GM12864 (cell line): ENCODE data around the gene IL12RB2.

Experiments used
- DNase-seq: peaks from one replicate; pipeline ENCODE4 v3.0.0-alpha.2; 2011; ENCODE audit warnings: low read depth
- H3K4me3 ChIP-seq: 2 replicates; pipeline ENCODE4 v1.5.1; 2011; ENCODE audit warnings: mild to moderate bottlenecking, low read depth, low read length, control low read depth
- TF ChIP-seq, protein P1 (sequence below): IDR thresholded peaks from 2 replicates; pipeline ENCODE4 v1.5.1; 2011; ENCODE audit warnings: low read depth, mild to moderate bottlenecking, moderate library complexity, low read length, control low read depth, inconsistent platforms; ENCODE audit errors: missing control alignments

The IL12RB2 gene

DNA sequence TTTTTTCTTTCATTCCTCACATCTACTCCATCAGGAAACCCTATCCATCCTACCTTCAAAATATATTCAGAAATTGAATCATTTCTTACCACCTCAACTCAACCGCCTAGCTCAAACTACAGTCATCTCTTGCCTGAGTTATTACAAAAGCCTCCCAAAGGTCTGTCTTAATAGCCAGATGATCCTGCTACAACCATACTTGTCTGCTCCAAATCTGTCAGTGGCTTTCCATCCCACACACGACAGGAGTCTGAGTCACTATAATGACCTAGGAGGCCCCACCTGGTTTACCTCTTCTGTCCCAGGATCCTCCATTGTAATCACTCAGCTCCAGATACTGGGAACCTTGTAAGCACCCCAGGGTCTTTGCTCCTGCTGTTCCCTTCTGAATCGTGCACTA, 37.1 kb upstream of the IL12RB2 start:
- TF ChIP-seq, protein P1, sequence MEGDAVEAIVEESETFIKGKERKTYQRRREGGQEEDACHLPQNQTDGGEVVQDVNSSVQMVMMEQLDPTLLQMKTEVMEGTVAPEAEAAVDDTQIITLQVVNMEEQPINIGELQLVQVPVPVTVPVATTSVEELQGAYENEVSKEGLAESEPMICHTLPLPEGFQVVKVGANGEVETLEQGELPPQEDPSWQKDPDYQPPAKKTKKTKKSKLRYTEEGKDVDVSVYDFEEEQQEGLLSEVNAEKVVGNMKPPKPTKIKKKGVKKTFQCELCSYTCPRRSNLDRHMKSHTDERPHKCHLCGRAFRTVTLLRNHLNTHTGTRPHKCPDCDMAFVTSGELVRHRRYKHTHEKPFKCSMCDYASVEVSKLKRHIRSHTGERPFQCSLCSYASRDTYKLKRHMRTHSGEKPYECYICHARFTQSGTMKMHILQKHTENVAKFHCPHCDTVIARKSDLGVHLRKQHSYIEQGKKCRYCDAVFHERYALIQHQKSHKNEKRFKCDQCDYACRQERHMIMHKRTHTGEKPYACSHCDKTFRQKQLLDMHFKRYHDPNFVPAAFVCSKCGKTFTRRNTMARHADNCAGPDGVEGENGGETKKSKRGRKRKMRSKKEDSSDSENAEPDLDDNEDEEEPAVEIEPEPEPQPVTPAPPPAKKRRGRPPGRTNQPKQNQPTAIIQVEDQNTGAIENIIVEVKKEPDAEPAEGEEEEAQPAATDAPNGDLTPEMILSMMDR = no peak
- DNase-seq = no peak
- no peak overlapping the region for H3K4me3 ChIP-seq

DNA sequence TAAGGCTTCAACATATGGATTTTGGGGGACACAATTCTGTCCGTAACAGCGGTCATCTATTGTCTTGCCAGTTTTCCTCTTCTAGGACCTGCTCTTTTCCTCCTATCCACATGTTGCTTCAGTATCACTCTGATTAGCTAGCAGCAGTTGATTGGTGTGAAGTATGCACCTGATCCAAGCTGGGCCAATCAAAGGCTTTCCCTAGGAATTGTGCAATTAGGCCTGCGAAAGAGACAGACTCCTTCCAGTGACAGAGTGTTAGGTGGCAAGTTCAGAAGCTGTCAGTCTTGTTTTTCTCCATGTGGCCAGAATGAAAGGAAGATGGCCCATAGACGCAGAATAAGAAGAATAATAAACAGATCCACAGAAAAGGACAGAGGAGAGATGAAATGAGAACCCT, 34.1 kb upstream of the IL12RB2 start:
- TF ChIP-seq, protein P1 = no peak
- DNase-seq = no peak
- no peak overlapping the region for H3K4me3 ChIP-seq

DNA sequence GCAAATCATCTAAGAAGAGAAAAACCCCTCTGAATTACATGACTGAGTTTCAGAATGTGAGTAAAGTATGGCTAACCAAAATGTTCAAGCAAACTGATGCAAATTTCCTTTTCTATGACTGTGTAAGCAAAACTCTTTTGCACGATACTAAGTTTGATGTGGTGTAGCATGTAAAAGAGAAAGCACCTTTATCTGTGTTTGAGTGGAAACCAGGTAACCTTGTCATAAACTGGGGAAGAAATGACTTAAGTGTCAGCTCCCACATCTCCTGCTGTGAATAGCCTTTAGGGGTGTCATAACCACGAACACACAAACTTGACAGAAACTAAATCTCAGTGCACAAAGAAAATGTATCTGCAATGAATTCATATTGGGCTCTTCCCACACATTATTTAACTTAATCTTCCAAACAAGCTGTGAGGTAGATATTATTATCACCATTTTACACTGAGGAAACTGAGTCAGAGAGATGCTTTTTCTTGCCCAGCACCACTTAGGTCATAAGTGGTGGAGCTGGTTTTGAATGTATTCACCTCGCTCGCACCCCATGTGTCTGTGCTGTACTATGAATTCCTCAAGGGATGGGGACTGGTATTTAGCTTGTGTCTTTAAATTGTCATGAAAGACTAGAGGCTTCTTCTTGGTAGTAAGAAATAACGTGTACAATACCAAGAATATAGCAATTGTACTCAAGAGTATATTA, 32.9 kb upstream of the IL12RB2 start:
- DNase-seq = no peak
- no peak overlapping the region for H3K4me3 ChIP-seq
- TF ChIP-seq, protein P1 = no peak

DNA sequence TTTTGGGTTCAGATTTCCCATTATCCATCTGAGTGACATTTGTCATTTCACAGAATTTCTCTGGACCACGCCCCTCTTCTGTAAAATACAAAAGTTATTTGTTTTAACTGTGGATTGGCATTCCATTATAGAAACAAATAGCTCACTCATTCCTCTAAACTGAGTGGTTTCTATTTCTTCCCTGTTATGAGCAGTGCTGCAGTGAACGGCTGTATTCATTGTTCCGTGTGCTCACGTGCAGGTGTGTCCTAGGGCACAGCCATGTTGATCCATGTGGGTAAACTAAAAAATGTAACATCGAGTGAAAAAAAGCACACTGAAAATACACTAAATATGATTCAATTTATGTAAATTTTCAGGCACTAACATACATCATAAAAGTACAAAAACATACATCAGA, 27.0 kb upstream of the IL12RB2 start:
- no peak for DNase-seq
- no peak overlapping the region for H3K4me3 ChIP-seq
- TF ChIP-seq, protein P1 = no peak

DNA sequence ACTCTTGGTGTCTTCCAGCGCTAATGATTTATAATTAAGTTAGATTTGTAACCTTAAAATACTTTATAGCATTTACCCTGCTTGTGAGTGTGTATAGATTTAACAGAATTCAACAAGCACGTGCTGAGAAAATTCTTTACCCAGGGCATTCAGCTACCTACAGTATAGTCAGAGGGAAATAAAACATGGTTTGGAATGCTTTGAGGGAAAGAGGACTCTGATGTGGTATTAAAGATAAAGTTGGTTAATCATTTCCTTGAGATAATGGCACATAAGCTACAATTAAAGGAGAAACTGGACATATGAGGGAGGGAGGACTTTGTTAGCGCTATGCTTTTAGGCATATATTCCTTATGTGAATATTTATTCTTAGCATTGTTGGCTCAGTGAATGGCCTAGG, 26.4 kb upstream of the IL12RB2 start:
- no peak for DNase-seq
- TF ChIP-seq, protein P1 = no peak

DNA sequence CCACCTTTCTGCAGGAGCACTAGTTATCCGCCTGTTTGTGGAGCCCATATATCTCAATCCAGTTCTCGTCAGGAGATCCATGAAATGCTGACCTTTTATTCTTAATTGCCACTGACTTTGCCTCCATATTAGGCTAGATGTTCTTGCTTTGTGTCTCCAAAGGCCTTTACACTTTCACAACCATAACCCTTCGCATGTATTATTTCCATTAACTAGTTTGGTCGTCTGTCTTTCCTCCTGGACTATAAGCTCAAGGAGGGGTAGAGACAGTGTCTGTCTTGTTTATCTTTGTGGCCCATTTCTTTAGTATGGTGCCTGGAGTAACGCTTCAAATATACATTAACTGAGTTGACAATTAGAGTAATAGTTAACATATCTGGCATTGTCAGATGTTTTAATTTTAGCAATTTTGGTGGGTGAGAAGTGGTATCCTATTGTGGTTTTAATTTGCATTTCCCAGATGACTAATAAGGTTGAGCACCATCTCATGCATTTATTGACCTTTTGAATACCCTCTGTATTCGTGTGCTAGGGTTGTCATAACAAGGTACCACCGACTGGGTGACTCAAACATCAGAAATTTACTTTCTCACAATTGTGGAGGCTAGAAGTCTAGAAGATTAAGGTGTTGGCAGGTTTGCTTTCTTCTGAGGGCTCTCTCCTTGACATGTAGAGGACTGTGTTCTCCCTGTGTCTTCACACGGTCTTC, 21.7 kb upstream of the IL12RB2 start:
- DNase-seq = no peak
- TF ChIP-seq, protein P1 = no peak
- no peak overlapping the region for H3K4me3 ChIP-seq

More for the DNA sequence above, 26.4 kb upstream of the IL12RB2 start:
- no peak overlapping the region for H3K4me3 ChIP-seq
